Osteoblast (primary cell): ENCODE measurements around the gene CTDSP1. TPM values are rescaled to one million over a fixed set of nuclear protein-coding genes. Genes with fewer than 3 reads are reported as not detected.

Experiments
- DNase-seq: peaks from one replicate; pipeline ENCODE4 v3.0.0; 2011; ENCODE audit warnings: low spot score, mixed read lengths; ENCODE audit not compliant: insufficient read length; ENCODE audit errors: missing footprints
- H2AFZ ChIP-seq: 2 replicates; pipeline ENCODE4 v1.6.0; 2011; ENCODE audit warnings: mild to moderate bottlenecking, low read length
- H3K27ac ChIP-seq: 2 replicates; pipeline ENCODE4 v1.5.1; 2011; ENCODE audit warnings: mild to moderate bottlenecking, low read depth, low read length, moderate library complexity
- H3K27me3 ChIP-seq: 2 replicates; pipeline ENCODE4 v1.6.0; 2012; ENCODE audit warnings: mild to moderate bottlenecking, control low read depth, inconsistent platforms, low read length, moderate library complexity; ENCODE audit not compliant: insufficient read depth
- H3K36me3 ChIP-seq: 2 replicates; pipeline ENCODE4 v1.5.1; 2011; ENCODE audit warnings: mild to moderate bottlenecking, low read length, control low read depth, moderate library complexity; ENCODE audit not compliant: insufficient read depth
- H3K4me1 ChIP-seq: 2 replicates; pipeline ENCODE4 v1.5.1; 2011; ENCODE audit warnings: mild to moderate bottlenecking, low read length, control low read depth, moderate library complexity; ENCODE audit not compliant: insufficient read depth
- H3K4me2 ChIP-seq: 2 replicates; pipeline ENCODE4 v1.6.0; 2011; ENCODE audit warnings: mild to moderate bottlenecking, low read length; ENCODE audit not compliant: insufficient read depth
- H3K4me3 ChIP-seq: fragments of 200-600 bp; sonication (generic); 3 replicates; pipeline ENCODE4 v1.5.1; 2012; ENCODE audit warnings: mild to moderate bottlenecking, low read length, inconsistent platforms; ENCODE audit not compliant: insufficient read depth
- H3K79me2 ChIP-seq: 2 replicates; pipeline ENCODE4 v1.6.0; 2012; ENCODE audit warnings: mild to moderate bottlenecking, low read length, control low read depth, inconsistent platforms; ENCODE audit not compliant: insufficient read depth
- H3K9me3 ChIP-seq: 2 replicates; pipeline ENCODE4 v1.5.1; 2011; ENCODE audit warnings: low read depth, low read length, control low read depth
- H4K20me1 ChIP-seq: 2 replicates; pipeline ENCODE4 v1.6.0; 2012; ENCODE audit warnings: mild to moderate bottlenecking, low read length, control low read depth; ENCODE audit not compliant: insufficient read depth
- total RNA-seq: library from RNA; depleted of rRNA; stranded (reverse); fragments of >200 nt; gene quantifications from 2 replicates; pipeline ENCODE4 v1.2.3, GENCODE V29; 2012
- TF ChIP-seq, protein P1 (sequence below): IDR thresholded peaks from 2 replicates; pipeline ENCODE4 v1.5.1; 2011; ENCODE audit warnings: mild to moderate bottlenecking, low read depth, low read length, moderate library complexity; ENCODE audit errors: extremely low read depth

The CTDSP1 gene
- total RNA-seq, 1 donor, result 71.7 TPM

DNA sequence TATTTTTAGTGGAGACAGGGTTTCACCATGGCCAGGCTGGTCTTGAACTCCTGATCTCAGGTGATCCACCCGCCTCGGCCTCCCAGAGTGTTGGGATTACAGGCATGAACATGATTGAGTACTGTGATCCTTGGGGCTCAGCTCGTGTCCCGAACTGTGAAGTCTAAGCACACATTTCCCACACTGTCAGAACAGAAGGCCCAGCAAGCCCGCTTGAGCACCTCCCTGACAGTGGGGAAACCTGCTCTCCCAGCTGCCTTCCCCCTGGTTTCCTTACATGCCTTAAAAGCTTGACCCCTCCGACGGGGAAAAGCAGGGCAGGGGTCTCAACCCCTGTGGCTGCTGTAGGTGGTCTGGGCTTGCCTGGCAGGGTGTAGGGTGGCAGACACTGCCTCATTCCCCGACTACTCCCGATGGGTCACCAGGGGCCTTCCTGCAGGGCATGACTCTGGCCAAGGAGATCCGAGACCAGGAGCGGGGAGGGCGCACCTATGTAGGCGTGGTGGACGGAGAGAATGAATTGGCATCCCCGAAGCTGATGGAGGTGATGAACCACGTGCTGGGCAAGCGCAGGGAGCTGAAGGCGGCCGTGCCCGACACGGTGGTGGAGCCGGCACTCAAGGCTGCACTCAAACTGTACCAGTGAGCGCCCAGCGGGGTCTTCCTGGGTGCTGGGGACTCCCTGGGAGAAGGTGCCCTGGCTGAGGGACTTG is 29.3 kb downstream of the CTDSP1 start:
- H3K27ac ChIP-seq, result no peak overlapping the region
- H3K9me3 ChIP-seq, result no peaks in the 10 kb centered on the region
- no peaks in the 10 kb centered on the region for H3K79me2 ChIP-seq
- H3K4me2 ChIP-seq, result no peak overlapping the region
- TF ChIP-seq, protein P1, sequence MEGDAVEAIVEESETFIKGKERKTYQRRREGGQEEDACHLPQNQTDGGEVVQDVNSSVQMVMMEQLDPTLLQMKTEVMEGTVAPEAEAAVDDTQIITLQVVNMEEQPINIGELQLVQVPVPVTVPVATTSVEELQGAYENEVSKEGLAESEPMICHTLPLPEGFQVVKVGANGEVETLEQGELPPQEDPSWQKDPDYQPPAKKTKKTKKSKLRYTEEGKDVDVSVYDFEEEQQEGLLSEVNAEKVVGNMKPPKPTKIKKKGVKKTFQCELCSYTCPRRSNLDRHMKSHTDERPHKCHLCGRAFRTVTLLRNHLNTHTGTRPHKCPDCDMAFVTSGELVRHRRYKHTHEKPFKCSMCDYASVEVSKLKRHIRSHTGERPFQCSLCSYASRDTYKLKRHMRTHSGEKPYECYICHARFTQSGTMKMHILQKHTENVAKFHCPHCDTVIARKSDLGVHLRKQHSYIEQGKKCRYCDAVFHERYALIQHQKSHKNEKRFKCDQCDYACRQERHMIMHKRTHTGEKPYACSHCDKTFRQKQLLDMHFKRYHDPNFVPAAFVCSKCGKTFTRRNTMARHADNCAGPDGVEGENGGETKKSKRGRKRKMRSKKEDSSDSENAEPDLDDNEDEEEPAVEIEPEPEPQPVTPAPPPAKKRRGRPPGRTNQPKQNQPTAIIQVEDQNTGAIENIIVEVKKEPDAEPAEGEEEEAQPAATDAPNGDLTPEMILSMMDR, result no peak
- no peak overlapping the region for H2AFZ ChIP-seq
- peaks cover 6% of the 10 kb centered on the region for H3K27me3 ChIP-seq
- no peaks in the 10 kb centered on the region for H3K4me1 ChIP-seq
- no peak overlapping the region for H3K4me3 ChIP-seq
- no peaks in the 10 kb centered on the region for H3K36me3 ChIP-seq
- no peaks in the 10 kb centered on the region for H4K20me1 ChIP-seq
- DNase-seq, result peak; percentile 58

DNA sequence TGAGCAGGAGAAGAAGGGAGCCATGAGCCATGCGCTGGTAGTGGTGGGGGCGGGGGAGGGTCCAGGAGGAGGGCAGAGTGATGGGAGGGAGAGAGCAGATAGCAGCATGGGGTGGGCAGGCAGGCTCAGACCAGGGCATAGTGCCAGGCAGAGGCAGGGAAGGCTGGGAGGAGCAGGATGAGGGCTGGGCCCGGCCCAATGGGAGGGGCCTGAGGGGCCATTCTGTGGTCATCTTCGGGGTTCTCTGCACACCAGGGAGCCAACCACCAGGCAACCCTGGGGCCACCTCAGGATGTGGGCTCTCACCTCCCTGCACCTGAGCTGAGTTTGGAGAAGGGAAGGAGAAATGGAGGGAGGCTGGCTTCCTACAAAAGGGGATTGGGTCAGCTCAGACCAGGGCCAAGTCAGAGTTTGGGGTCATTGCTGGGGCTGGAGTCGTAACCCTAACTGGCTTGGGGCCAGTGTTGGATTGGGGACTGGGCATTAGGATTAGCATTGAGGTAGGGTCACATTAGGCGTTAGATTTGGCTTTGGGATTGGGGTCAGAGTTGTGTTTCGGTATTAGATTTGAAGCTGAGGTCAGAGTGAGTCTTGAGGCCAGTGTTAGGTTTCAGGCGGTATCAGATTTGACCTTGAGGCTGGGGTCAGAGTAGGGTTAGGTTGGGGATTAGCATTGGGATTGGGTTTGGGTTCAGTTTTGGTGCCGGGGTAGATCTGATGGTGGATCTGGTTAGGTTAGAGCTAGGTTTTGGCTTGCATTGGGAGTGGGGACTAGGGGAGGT is 30.4 kb downstream of the CTDSP1 start:
- Histone ChIP-seq H3K4me1 (no peaks in the 10 kb centered on the region), H3K36me3 (no peaks in the 10 kb centered on the region), H3K27me3 (peaks cover 6% of the 10 kb centered on the region), H2AFZ (no peak overlapping the region), H3K4me3 (no peak overlapping the region), H3K27ac (no peak overlapping the region), H4K20me1 (no peaks in the 10 kb centered on the region), H3K79me2 (no peaks in the 10 kb centered on the region), H3K9me3 (no peaks in the 10 kb centered on the region), H3K4me2 (no peak overlapping the region)
- TF ChIP-seq, protein P1, result no peak
- peak; percentile 50 for DNase-seq

DNA sequence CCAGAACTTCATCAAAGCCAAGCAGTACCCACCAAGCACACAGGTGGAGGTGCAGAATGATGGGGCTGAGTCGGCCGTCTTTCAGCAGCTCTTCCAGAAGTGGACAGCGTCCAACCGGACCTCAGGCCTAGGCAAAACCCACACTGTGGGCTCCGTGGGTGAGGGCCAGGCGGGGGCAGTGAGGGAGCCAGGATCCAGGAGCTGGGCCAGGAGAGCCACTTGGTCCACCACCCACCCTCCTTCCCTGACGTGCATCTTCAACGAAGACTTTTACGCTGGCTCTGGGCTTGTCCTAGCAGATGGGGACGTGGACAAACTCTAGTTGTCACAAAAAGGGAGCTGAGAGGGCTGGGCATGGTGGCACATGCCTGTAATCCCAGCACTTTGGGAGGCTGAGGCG is 31.1 kb downstream of the CTDSP1 start:
- H3K4me3 ChIP-seq, result no peak overlapping the region
- no peak overlapping the region for H3K4me2 ChIP-seq
- no peaks in the 10 kb centered on the region for H3K4me1 ChIP-seq
- no peaks in the 10 kb centered on the region for H3K36me3 ChIP-seq
- H2AFZ ChIP-seq, result no peak overlapping the region
- no peaks in the 10 kb centered on the region for H3K9me3 ChIP-seq
- no peak for DNase-seq
- H3K27ac ChIP-seq, result no peak overlapping the region
- TF ChIP-seq, protein P1, result no peak
- no peaks in the 10 kb centered on the region for H4K20me1 ChIP-seq
- H3K79me2 ChIP-seq, result no peaks in the 10 kb centered on the region
- H3K27me3 ChIP-seq, result peaks cover 6% of the 10 kb centered on the region

DNA sequence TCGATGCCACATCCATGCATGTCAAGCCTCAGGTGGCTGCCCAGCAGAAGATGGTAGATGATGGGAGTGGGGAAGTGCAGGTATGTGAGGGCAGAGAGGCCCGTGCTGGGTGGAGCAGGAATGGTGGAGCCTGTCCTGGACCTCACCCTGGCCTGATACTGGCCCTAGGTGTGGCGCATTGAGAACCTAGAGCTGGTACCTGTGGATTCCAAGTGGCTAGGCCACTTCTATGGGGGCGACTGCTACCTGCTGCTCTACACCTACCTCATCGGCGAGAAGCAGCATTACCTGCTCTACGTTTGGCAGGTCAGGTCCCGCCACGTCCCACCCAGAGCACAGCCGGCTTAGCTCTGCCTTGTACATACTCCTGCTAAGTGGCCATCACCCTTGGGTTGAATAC is 32.2 kb downstream of the CTDSP1 start:
- H3K27me3 ChIP-seq, result peaks cover 6% of the 10 kb centered on the region
- H3K27ac ChIP-seq, result no peak overlapping the region
- no peaks in the 10 kb centered on the region for H3K36me3 ChIP-seq
- DNase-seq, result peak; percentile 4
- no peak overlapping the region for H2AFZ ChIP-seq
- H3K9me3 ChIP-seq, result no peaks in the 10 kb centered on the region
- TF ChIP-seq, protein P1, result no peak
- no peak overlapping the region for H3K4me2 ChIP-seq
- no peaks in the 10 kb centered on the region for H3K79me2 ChIP-seq
- no peaks in the 10 kb centered on the region for H4K20me1 ChIP-seq
- H3K4me3 ChIP-seq, result no peak overlapping the region
- no peaks in the 10 kb centered on the region for H3K4me1 ChIP-seq
